Measurements from ENCODE around the gene RSRC1.

The RSRC1 gene

DNA sequence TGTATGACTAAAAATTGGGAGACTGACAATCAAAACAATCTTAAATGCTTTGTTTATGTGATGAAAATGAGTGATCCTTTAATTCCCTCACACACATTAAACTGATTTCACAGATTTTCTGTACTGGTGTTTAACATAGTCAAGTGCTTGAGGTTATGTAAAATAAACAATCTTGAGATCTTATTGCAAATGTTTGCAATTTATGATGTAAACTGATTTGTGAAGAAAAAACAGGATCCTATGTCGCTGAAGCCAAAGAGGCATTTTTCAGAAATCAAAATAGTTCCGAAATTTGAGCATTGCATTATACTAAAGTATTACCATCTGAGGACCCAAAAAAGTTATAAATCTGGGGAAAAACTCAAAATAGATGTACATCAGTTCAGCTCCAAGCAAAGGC lies 16.4 kb upstream of the RSRC1 start:
- no peaks in the 10 kb centered on the region for H3K36me3 ChIP-seq (ENCODE audit: control insufficient read depth, low read depth, low read length)

DNA sequence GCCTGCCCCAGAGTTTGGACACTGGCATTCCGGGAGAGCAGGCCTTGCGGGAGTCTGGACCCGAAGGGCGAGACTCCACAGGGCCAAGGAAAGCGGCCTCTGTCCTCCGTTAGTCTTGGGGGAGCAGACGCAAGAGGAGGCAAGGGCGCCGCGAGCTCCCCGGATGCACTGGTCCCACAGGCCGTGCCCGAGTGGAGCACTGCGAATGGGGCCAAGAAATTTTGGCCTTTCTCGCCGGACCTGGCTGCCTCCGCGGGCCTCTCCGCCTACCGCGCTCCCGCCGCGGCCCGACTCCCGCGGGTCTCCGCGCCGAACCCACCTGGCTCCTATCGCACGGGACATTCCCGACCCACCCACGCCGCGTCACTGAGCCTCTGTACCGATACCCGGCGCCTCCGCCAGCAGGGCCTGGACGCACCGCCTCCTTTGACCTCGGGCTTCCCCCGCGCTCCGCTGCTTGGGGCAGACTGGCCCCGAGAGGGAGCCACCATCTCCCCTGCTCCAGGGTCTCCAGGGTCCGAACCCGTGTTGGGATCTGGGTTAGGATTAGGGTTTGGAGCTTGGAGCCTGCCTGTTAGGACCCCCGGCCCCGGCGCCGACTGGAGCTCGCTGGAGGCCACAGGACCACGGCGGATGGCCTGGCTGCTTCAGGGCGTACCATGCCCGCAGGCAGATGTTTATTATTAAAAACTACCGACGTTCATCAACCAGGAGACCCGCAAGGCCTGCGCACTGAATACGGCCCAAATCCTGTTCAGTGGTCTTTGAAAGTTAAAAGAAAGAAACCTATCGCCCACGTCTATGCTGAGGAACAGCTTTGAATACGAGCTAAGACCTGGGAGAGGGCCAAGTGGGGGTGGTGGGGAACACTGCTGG lies 15.4 kb upstream of the RSRC1 start:
- Histone ChIP-seq H3K9me3 (ENCODE audit: control insufficient read depth, low read depth, low read length) (no peaks in the 10 kb centered on the region), H3K27me3 (ENCODE audit: control insufficient read depth, insufficient read depth, low read length) (peaks cover 79% of the 10 kb centered on the region), H3K4me1 (ENCODE audit: control insufficient read depth, low read depth, low read length) (peaks cover 19% of the 10 kb centered on the region), H3K36me3 (ENCODE audit: control insufficient read depth, low read depth, low read length) (no peaks in the 10 kb centered on the region), H3K27ac (ENCODE audit: low read length) (no peak overlapping the region), H3K9ac (ENCODE audit: low read length) (no peak overlapping the region), H3K4me3 (ENCODE audit: low read length) (peak overlapping the region; percentile 59)

More for the DNA sequence above, 16.4 kb upstream of the RSRC1 start:
- Histone ChIP-seq H3K27ac (ENCODE audit: low read length) (no peak overlapping the region), H3K9ac (ENCODE audit: low read length) (no peak overlapping the region), H3K4me1 (ENCODE audit: control insufficient read depth, low read depth, low read length) (peaks cover 16% of the 10 kb centered on the region), H3K9me3 (ENCODE audit: control insufficient read depth, low read depth, low read length) (no peaks in the 10 kb centered on the region), H3K4me3 (ENCODE audit: low read length) (no peak overlapping the region), H3K27me3 (ENCODE audit: control insufficient read depth, insufficient read depth, low read length) (peaks cover 69% of the 10 kb centered on the region)

DNA sequence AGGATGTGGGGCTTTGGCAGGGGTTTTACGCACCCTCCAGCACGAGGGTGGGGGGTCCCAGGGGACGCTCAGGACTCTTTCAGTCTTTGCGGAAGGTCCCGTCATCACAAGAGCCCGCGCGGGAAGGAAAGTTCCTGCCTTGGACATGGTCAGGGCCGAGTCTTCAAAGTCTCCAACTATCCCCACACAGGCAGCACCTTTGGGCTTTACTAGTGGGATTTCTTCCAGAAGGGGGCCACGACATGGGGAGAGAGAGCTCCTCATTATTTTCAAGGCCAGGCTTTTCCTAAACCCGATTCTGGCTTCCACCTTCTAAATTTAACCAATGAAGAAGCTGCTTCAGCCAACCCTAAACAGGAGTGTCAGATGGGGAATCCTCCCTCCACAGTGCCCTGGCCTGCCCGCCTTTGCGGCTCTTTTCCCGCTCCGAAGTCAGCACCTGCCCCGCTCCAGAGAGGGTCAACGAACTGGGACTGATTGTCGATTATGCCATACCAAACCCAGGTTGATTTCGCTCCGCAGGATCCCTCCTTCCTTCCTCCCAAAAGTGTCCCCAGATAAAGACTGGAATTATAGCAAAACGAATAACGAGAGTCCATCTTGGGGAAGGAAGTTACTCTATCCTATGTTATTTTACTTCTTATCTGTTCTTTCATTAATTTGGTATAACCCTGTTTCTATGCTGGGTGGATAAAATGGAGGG lies 14.6 kb upstream of the RSRC1 start:
- H3K9ac ChIP-seq (ENCODE audit: low read length) = no peak overlapping the region
- no peaks in the 10 kb centered on the region for H3K36me3 ChIP-seq (ENCODE audit: control insufficient read depth, low read depth, low read length)
- H3K4me3 ChIP-seq (ENCODE audit: low read length) = peak overlapping the region; percentile 59
- H3K27ac ChIP-seq (ENCODE audit: low read length) = no peak overlapping the region
- peaks cover 19% of the 10 kb centered on the region for H3K4me1 ChIP-seq (ENCODE audit: control insufficient read depth, low read depth, low read length)
- no peaks in the 10 kb centered on the region for H3K9me3 ChIP-seq (ENCODE audit: control insufficient read depth, low read depth, low read length)
- peaks cover 87% of the 10 kb centered on the region for H3K27me3 ChIP-seq (ENCODE audit: control insufficient read depth, insufficient read depth, low read length)

DNA sequence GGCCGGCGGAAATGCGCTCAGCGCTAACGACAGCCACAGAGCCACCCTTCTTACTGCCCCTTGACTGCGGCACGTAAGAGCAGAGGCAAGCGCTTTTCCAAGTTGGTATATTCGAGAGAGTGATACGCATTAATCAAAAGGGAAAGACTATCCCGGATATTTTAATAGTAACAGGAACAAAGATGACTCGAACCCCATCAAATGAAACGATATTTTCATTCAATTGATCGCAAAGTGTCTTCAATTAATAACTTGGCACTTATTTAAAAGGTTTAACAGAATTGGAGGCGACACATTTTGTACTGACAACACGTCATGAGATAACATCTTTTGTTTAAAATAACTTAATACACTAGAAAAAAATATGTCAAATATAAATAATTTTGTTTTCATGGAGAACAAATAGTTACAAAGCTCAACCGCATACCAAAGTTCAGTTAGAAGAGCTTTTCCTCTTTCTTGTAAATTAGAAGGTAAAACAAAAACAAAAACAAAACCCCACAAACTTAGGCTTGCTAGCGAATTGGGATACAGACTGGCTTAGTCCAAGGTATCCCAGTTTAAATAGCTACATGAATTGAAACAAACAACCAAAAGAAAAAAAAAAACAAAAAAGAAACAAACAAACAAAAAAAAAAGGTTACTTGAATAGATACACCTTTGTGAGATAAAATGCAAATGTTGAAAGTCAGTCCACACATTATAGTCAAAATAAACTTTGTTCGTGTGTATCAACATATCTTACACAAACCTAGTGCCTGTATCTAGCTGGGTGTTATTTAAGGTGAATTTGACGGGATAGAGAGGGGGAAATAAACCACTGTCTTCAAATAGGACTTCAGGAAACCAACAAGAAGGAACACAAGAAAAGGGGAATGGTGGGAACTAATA lies 13.8 kb upstream of the RSRC1 start:
- Histone ChIP-seq H3K27me3 (ENCODE audit: control insufficient read depth, insufficient read depth, low read length) (peaks cover 95% of the 10 kb centered on the region), H3K27ac (ENCODE audit: low read length) (no peak overlapping the region), H3K9ac (ENCODE audit: low read length) (no peak overlapping the region), H3K36me3 (ENCODE audit: control insufficient read depth, low read depth, low read length) (no peaks in the 10 kb centered on the region), H3K4me1 (ENCODE audit: control insufficient read depth, low read depth, low read length) (peaks cover 19% of the 10 kb centered on the region), H3K4me3 (ENCODE audit: low read length) (peak overlapping the region; percentile 59), H3K9me3 (ENCODE audit: control insufficient read depth, low read depth, low read length) (no peaks in the 10 kb centered on the region)

DNA sequence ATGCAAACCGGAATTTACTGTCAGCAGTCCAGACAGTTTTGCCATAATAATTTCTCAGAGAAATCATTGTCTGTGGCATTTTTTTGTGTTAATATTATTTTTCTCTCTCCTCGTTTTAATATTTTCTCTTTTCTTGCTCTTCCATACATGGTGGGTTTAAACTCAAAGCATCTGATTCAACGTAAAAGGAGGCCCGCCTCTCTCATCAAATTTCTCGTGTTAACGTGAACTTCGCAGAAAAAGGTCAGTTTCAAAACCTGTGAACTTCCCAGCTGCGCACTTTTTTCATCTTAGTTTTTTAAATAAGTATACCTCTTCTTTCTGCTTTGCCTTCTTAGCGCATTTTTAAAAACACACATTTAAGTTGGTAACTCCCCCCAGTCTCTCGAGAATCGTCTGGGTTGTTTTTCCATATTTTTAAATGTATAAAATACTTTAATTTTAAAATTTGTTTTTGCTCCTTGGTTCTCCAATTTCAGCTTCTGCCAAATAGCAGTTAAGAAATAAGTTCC lies 12.8 kb upstream of the RSRC1 start:
- H3K27ac ChIP-seq (ENCODE audit: low read length) = no peak overlapping the region
- no peak overlapping the region for H3K9ac ChIP-seq (ENCODE audit: low read length)
- no peaks in the 10 kb centered on the region for H3K36me3 ChIP-seq (ENCODE audit: control insufficient read depth, low read depth, low read length)
- peaks cover 19% of the 10 kb centered on the region for H3K4me1 ChIP-seq (ENCODE audit: control insufficient read depth, low read depth, low read length)
- H3K9me3 ChIP-seq (ENCODE audit: control insufficient read depth, low read depth, low read length) = no peaks in the 10 kb centered on the region
- H3K4me3 ChIP-seq (ENCODE audit: low read length) = peak overlapping the region; percentile 83
- H3K27me3 ChIP-seq (ENCODE audit: control insufficient read depth, insufficient read depth, low read length) = peaks cover 100% of the 10 kb centered on the region

DNA sequence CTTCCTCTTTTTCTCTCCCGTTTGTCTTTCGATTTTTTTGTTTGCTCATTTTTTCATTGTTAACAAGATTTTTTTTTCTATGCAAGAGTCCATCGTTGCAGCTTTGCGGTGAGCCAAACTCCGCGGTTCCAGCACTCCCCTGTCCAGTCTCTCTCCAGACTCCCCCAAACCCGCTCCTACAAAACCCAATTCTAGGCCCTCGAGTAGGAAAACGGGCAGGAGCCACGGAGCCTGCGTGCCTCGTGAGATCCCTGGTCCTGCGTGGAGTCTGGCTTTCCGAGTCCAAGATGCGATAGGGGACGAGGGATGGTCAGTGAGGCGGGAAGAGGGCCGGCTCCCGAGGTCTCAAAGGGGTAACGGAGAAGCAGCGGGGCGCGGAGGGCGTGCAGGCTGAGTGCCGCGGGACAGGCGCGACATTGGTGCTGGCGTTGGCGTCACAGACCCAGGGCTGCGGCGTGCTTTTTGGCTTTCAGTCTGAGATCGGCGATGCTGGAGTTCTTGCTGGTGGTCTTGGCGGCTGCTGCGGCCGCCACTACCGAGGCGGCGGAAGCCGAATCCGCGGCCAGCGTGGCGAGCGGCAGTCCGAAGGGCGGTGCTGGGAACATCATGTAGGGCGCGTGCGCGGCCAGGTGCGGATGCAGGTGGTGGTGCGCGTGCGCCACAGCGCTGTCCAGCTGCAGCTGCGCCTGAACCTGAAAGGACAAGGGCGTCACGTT lies 12.1 kb upstream of the RSRC1 start:
- Histone ChIP-seq H3K4me3 (ENCODE audit: low read length) (peak overlapping the region; percentile 83), H3K9ac (ENCODE audit: low read length) (peak overlapping the region; percentile 52), H3K4me1 (ENCODE audit: control insufficient read depth, low read depth, low read length) (peaks cover 22% of the 10 kb centered on the region), H3K27ac (ENCODE audit: low read length) (no peak overlapping the region), H3K27me3 (ENCODE audit: control insufficient read depth, insufficient read depth, low read length) (peaks cover 100% of the 10 kb centered on the region), H3K36me3 (ENCODE audit: control insufficient read depth, low read depth, low read length) (no peaks in the 10 kb centered on the region), H3K9me3 (ENCODE audit: control insufficient read depth, low read depth, low read length) (no peaks in the 10 kb centered on the region)

DNA sequence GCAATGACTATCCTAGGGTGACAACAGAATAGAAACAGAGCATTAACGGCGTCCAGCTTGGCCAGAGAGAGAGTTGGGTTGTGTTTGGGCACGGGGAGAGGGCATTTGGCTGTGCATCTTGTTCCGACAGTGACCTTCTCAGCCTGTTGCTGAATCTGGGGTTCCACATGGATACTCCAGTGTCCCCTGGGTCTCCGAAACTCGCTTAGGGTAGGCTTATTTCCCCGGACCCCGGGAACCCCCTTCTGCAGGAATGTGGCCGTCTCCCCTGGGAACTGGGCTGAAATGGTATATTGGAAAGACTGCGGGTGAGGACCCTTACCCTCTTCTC lies 11.6 kb upstream of the RSRC1 start:
- H3K27ac ChIP-seq (ENCODE audit: low read length) = no peak overlapping the region
- peaks cover 25% of the 10 kb centered on the region for H3K4me1 ChIP-seq (ENCODE audit: control insufficient read depth, low read depth, low read length)
- H3K9ac ChIP-seq (ENCODE audit: low read length) = no peak overlapping the region
- H3K36me3 ChIP-seq (ENCODE audit: control insufficient read depth, low read depth, low read length) = no peaks in the 10 kb centered on the region
- H3K27me3 ChIP-seq (ENCODE audit: control insufficient read depth, insufficient read depth, low read length) = peaks cover 100% of the 10 kb centered on the region
- H3K4me3 ChIP-seq (ENCODE audit: low read length) = peak overlapping the region; percentile 83
- H3K9me3 ChIP-seq (ENCODE audit: control insufficient read depth, low read depth, low read length) = no peaks in the 10 kb centered on the region

DNA sequence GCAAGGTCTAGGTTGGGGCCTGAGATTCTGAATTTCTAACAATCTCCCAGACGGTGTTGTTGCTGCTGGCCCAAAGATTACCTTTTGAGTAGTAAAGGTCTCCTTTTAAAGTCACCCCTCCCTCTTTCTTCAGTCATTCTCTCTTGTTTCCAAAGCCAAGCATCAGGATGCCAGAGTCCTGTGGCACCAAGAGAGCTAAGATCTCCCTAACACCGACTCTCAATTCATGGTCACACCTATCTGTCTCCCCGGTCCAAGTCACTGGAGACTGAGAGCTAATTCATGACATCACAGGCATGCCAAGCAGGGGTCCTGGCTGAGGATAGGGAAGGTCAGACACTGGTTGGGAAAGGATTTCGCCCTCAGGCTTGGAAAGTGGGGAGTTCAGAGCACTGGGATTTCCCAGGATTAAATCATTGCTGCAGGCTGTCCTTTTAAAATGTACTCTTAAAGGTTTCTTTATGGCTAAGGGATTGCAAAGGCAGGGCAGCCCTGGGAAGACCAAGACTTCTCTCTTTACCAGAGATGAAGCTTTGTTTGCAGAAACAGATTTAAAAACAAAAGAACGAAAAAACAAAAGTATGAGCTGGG lies 11.0 kb upstream of the RSRC1 start:
- Histone ChIP-seq H3K27ac (ENCODE audit: low read length) (no peak overlapping the region), H3K4me1 (ENCODE audit: control insufficient read depth, low read depth, low read length) (peaks cover 30% of the 10 kb centered on the region), H3K4me3 (ENCODE audit: low read length) (peak overlapping the region; percentile 83), H3K9ac (ENCODE audit: low read length) (no peak overlapping the region), H3K9me3 (ENCODE audit: control insufficient read depth, low read depth, low read length) (no peaks in the 10 kb centered on the region), H3K27me3 (ENCODE audit: control insufficient read depth, insufficient read depth, low read length) (peaks cover 100% of the 10 kb centered on the region), H3K36me3 (ENCODE audit: control insufficient read depth, low read depth, low read length) (no peaks in the 10 kb centered on the region)

DNA sequence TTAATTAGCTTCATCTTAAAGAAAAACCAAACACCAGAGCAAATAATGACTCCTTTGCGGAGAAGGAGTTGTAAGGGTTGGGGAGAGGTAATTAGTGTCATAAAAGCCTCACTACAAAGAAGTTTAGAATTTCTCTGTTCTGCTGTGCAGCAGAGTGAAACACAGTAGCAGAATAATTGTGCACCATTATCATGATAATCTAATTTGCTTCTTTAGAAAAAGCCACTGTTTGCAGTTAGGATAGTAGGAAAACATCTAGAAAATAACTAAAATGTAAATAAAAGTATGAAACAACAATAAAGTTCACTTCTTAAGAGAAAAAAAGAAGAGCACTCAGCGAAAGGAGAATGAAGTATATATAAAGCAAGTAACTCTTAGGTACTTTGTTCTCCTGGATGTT lies 9.2 kb upstream of the RSRC1 start:
- Histone ChIP-seq H3K36me3 (ENCODE audit: control insufficient read depth, low read depth, low read length) (no peaks in the 10 kb centered on the region), H3K9me3 (ENCODE audit: control insufficient read depth, low read depth, low read length) (no peaks in the 10 kb centered on the region), H3K27ac (ENCODE audit: low read length) (no peak overlapping the region), H3K9ac (ENCODE audit: low read length) (no peak overlapping the region), H3K4me3 (ENCODE audit: low read length) (no peak overlapping the region), H3K4me1 (ENCODE audit: control insufficient read depth, low read depth, low read length) (peaks cover 28% of the 10 kb centered on the region), H3K27me3 (ENCODE audit: control insufficient read depth, insufficient read depth, low read length) (peaks cover 100% of the 10 kb centered on the region)

DNA sequence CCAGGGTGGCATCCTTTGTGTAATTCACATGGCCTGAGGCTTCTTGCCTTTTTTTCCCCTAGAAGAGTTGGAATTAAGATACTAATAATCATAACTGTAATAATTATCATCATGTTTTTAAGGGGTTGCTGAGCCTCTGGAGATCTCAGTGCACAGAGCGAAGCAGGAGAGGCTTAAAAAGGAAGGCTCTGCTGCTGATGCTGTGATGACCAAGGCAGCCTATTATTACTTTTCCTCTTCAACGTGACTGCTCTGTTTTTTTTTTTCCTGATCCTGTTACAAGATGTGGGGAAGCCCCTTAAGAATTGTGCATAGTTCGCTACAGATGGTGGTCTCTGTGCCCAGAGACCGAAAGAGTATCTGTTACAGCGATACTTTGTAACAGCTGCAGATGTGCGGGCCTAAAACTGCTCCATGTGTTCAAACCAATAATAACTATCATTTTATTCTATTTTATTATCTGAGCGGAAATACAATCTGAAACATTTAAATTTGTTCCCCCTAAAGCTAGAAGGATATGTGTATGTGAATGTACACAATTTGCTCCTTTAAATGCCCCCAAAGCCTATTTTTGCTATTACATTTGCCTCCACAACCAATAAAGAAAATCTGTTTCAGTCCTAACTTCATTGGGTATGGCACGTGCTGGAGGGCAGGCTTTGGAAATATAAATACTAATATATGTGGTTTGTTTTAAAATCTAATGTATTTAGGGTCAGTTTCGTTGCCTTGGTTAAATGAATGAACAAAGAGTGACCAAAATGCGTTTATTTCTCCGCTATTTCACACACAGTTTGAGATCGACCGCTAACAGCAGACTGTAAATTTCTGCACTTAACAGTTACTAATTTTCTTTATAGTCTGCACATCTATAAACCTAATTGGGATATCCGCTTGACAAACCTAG lies 8.3 kb upstream of the RSRC1 start:
- no peaks in the 10 kb centered on the region for H3K9me3 ChIP-seq (ENCODE audit: control insufficient read depth, low read depth, low read length)
- peaks cover 27% of the 10 kb centered on the region for H3K4me1 ChIP-seq (ENCODE audit: control insufficient read depth, low read depth, low read length)
- no peaks in the 10 kb centered on the region for H3K36me3 ChIP-seq (ENCODE audit: control insufficient read depth, low read depth, low read length)
- no peak overlapping the region for H3K9ac ChIP-seq (ENCODE audit: low read length)
- peaks cover 100% of the 10 kb centered on the region for H3K27me3 ChIP-seq (ENCODE audit: control insufficient read depth, insufficient read depth, low read length)
- no peak overlapping the region for H3K27ac ChIP-seq (ENCODE audit: low read length)
- H3K4me3 ChIP-seq (ENCODE audit: low read length) = no peak overlapping the region
